Thyroid gland (tissue), 4 donors: Measurements from ENCODE around the gene SMG6.

ENCODE experiments used
- CTCF ChIP-seq, 6 experiments: fragments of 200-600 bp in 3 of 6; fragments of 450-650 bp in 3 of 6; sonication (generic) in 3 of 6; IDR thresholded peaks; one replicate each; pipeline ENCODE4 v1.5.1; 2016 to 2019; ENCODE audit warnings: antibody characterized with exemption in 6 of 6, mild to moderate bottlenecking in 2 of 6, inconsistent platforms in 1 of 6, moderate library complexity in 1 of 6
- POLR2A ChIP-seq, 2 donors: fragments of 450-650 bp; IDR thresholded peaks; one replicate each; pipeline ENCODE4 v1.6.1; 2017; ENCODE audit warnings: antibody characterized with exemption in 2 of 2, mild to moderate bottlenecking in 2 of 2, moderate library complexity in 1 of 2

- TF ChIP-seq CTCF (IDR thresholded peaks at IDR 0.05) (no peak), POLR2A (IDR thresholded peaks at IDR 0.05) (no peak)
These were observed 158.9 kb downstream of the SMG6 start for GRCh38 chr17:2144701-2145100.
